HCT116 (cell line): ENCODE results near the gene EIF3I. TPM values are rescaled to one million over a fixed set of nuclear protein-coding genes. Genes with fewer than 3 reads are reported as not detected.

ENCODE experiments used
- ATAC-seq: fragments of 200-7000 bp; cut with Tn5 transposase; 2 replicates; pipeline ENCODE4 v1.9.1; 2020; ENCODE audit warnings: mild to moderate bottlenecking, moderate library complexity
- BruUV-seq: library from RNA; stranded (reverse); fragments of 400-500 nt; replicated peaks from 2 replicates; lab custom pipeline; 2021; lab: Mats Ljungman, UMichigan
- CTCF ChIA-PET: fragments of 300-600 bp; sonication (Branson Sonifier 250); formaldehyde crosslinking; loops from one replicate; lab custom pipeline; 2021; ENCODE audit warnings: antibody characterized with exemption; lab: Charles Lee
- POLR2A ChIA-PET: fragments of 300-600, 350-600 bp; sonication (Branson Sonifier 250); formaldehyde crosslinking; loops from one replicate; lab custom pipeline; 2021; ENCODE audit warnings: antibody characterized with exemption; lab: Charles Lee
- RAD21 ChIA-PET, 2 experiments: fragments of 300-600 bp; sonication (Branson Sonifier 250); formaldehyde crosslinking; loops; one replicate each; lab custom pipeline; 2023; ENCODE audit warnings: low total read pairs in 2 of 2; ENCODE audit not compliant: uncharacterized antibody in 2 of 2, unreplicated experiment in 2 of 2, low non-redundant PET in 1 of 2; lab: Charles Lee
- DNase-seq: peaks from one replicate; pipeline ENCODE4 v3.0.0-alpha.2; 2010; ENCODE audit warnings: low read depth, low spot score
- H2AFZ ChIP-seq: fragments of 200-600 bp; shearing (Covaris generic), sonication (generic); 2 replicates; pipeline ENCODE4 v1.6.1; 2017; ENCODE audit warnings: low read depth, mixed run types, mixed read lengths, antibody characterized with exemption, low read length; ENCODE audit not compliant: poor library complexity, severe bottlenecking
- H3K27ac ChIP-seq: 2 replicates; pipeline ENCODE4 v1.5.1; 2012; ENCODE audit warnings: low read depth, low read length
- H3K27me3 ChIP-seq: fragments of 200-600 bp; sonication (generic); 2 replicates; pipeline ENCODE4 v1.6.1; 2016; ENCODE audit warnings: mixed run types, low read length, mixed read lengths; ENCODE audit not compliant: insufficient read depth
- H3K36me3 ChIP-seq, 2 experiments: fragments of 200-500 bp in 1 of 2; fragments of 200-600 bp in 1 of 2; sonication (Bioruptor generic) in 1 of 2; sonication (generic) in 1 of 2; 2 replicates each; pipeline versions ENCODE4 v1.5.1 to v1.6.1; 2014 to 2016; ENCODE audit warnings: low read length in 2 of 2, inconsistent platforms in 1 of 2, mixed read lengths in 1 of 2, mixed run types in 1 of 2; ENCODE audit not compliant: insufficient read depth in 2 of 2, control insufficient read depth in 1 of 2
- H3K4me1 ChIP-seq, 2 experiments: fragments of 200-600 bp in 1 of 2; sonication (generic) in 1 of 2; 2 replicates each; pipeline versions ENCODE4 v1.5.1 to v1.6.1; 2012 to 2017; ENCODE audit warnings: low read length in 2 of 2, inconsistent platforms in 1 of 2, mild to moderate bottlenecking in 1 of 2, mixed read lengths in 1 of 2, mixed run types in 1 of 2, moderate library complexity in 1 of 2; ENCODE audit not compliant: insufficient read depth in 2 of 2, control insufficient read depth in 1 of 2
- H3K4me2 ChIP-seq: fragments of 200-600 bp; sonication (generic); 2 replicates; pipeline ENCODE4 v1.6.1; 2017; ENCODE audit warnings: mixed run types, low read length, mixed read lengths
- H3K4me3 ChIP-seq, 2 experiments: fragments of 200-600 bp in 1 of 2; sonication (generic) in 1 of 2; replicated peaks in 1 of 2; 2 replicates each; pipeline ENCODE4 v1.5.1; 2011 to 2016; ENCODE audit warnings: low read length in 2 of 2, control low read depth in 1 of 2, low read depth in 1 of 2, mild to moderate bottlenecking in 1 of 2, mixed read lengths in 1 of 2, mixed run types in 1 of 2
- H3K79me2 ChIP-seq: fragments of 200-600 bp; sonication (generic); 2 replicates; pipeline ENCODE4 v1.6.1; 2017; ENCODE audit warnings: mild to moderate bottlenecking, mixed run types, low read length, moderate library complexity, mixed read lengths; ENCODE audit not compliant: insufficient read depth
- H3K9ac ChIP-seq: fragments of 200-600 bp; sonication (generic); 2 replicates; pipeline ENCODE4 v1.6.1; 2016; ENCODE audit warnings: low read length, mixed read lengths
- H3K9me2 ChIP-seq: fragments of 200-600 bp; sonication (generic), shearing (Covaris generic); 2 replicates; pipeline ENCODE4 v1.6.1; 2017; ENCODE audit warnings: mixed run types, mild to moderate bottlenecking, moderate library complexity; ENCODE audit not compliant: insufficient read depth
- H3K9me3 ChIP-seq, 2 experiments: fragments of 200-500 bp in 1 of 2; fragments of 200-600 bp in 1 of 2; sonication (Bioruptor generic) in 1 of 2; sonication (generic) in 1 of 2; 2 replicates each; pipeline ENCODE4 v1.6.1; 2014 to 2017; ENCODE audit warnings: low read length in 2 of 2, mixed read lengths in 2 of 2, inconsistent platforms in 1 of 2, low read depth in 1 of 2, mild to moderate bottlenecking in 1 of 2, mixed run types in 1 of 2, moderate library complexity in 1 of 2; ENCODE audit not compliant: control insufficient read depth in 1 of 2, insufficient read depth in 1 of 2
- H4K20me1 ChIP-seq: fragments of 200-600 bp; sonication (generic), shearing (Covaris generic); 2 replicates; pipeline ENCODE4 v1.6.1; 2017; ENCODE audit warnings: mixed run types, mild to moderate bottlenecking, moderate library complexity; ENCODE audit not compliant: insufficient read depth
- ATF3 ChIP-seq: IDR thresholded peaks from 2 replicates; pipeline ENCODE4 v1.6.1; 2012
- CBX3 ChIP-seq: IDR thresholded peaks from 2 replicates; pipeline ENCODE4 v1.6.1; 2012; ENCODE audit warnings: low read depth
- CEBPB ChIP-seq: IDR thresholded peaks from 2 replicates; pipeline ENCODE4 v1.6.1; 2012; ENCODE audit warnings: low read depth
- CTCF ChIP-seq, 3 experiments: fragments of 200-600 bp in 1 of 3; sonication (generic) in 1 of 3; IDR thresholded peaks in 2 of 3; conservative IDR thresholded peaks in 1 of 3; 2 replicates each; pipeline ENCODE4 v1.5.1; 2012 to 2017; ENCODE audit warnings: low read depth in 2 of 3, low read length in 2 of 3, antibody characterized with exemption in 1 of 3, borderline replicate concordance in 1 of 3, control low read depth in 1 of 3, mild to moderate bottlenecking in 1 of 3, mixed read lengths in 1 of 3, mixed run types in 1 of 3, moderate library complexity in 1 of 3; ENCODE audit not compliant: insufficient read depth in 1 of 3
- ELF1 ChIP-seq: IDR thresholded peaks from 2 replicates; pipeline ENCODE4 v1.6.1; 2012; ENCODE audit warnings: low read depth, borderline replicate concordance
- EZH2 ChIP-seq: fragments of 200-600 bp; sonication (generic); IDR thresholded peaks from 2 replicates; pipeline ENCODE4 v1.6.1; 2017; ENCODE audit warnings: antibody characterized with exemption, mixed run types
- EZH2phosphoT487 ChIP-seq: fragments of 200-600 bp; IDR thresholded peaks from 2 replicates; pipeline ENCODE4 v1.6.1; 2018; ENCODE audit warnings: antibody characterized with exemption, borderline replicate concordance
- FOSL1 ChIP-seq: IDR thresholded peaks from 2 replicates; pipeline ENCODE4 v1.6.1; 2012; ENCODE audit warnings: low read depth
- MAX ChIP-seq: IDR thresholded peaks from 2 replicates; pipeline ENCODE4 v1.6.1; 2012
- POLR2A ChIP-seq: IDR thresholded peaks from 2 replicates; pipeline ENCODE4 v1.7.0; 2011; ENCODE audit warnings: borderline replicate concordance; ENCODE audit not compliant: insufficient read depth, insufficient read length; ENCODE audit errors: extremely low read depth
- POLR2AphosphoS5 ChIP-seq: IDR thresholded peaks from 2 replicates; pipeline ENCODE4 v1.6.1; 2011; ENCODE audit warnings: mild to moderate bottlenecking, low read depth, low read length, moderate library complexity
- REST ChIP-seq: IDR thresholded peaks from 2 replicates; pipeline ENCODE4 v1.6.1; 2012; ENCODE audit warnings: low read depth
- SIN3A ChIP-seq: IDR thresholded peaks from 2 replicates; pipeline ENCODE4 v1.6.1; 2012; ENCODE audit warnings: low read depth
- SRF ChIP-seq: IDR thresholded peaks from 2 replicates; pipeline ENCODE4 v1.6.1; 2012; ENCODE audit warnings: low read depth
- TCF7L2 ChIP-seq: IDR thresholded peaks from 2 replicates; pipeline ENCODE4 v1.7.0; 2011; ENCODE audit warnings: borderline replicate concordance, inconsistent platforms; ENCODE audit not compliant: insufficient read depth, insufficient read length; ENCODE audit errors: extremely low read depth
- YY1 ChIP-seq: IDR thresholded peaks from 2 replicates; pipeline ENCODE4 v1.6.1; 2011; ENCODE audit warnings: low read length, low read depth, moderate library complexity, mild to moderate bottlenecking; ENCODE audit not compliant: insufficient replicate concordance; ENCODE audit errors: extremely low read depth
- ZBTB33 ChIP-seq: IDR thresholded peaks from 2 replicates; pipeline ENCODE4 v1.6.1; 2011; ENCODE audit warnings: mild to moderate bottlenecking, low read length, moderate library complexity; ENCODE audit not compliant: insufficient replicate concordance; ENCODE audit errors: extremely low read depth
- ZFX ChIP-seq: fragments of 450-650 bp; IDR thresholded peaks from 2 replicates; pipeline ENCODE4 v1.6.1; 2017
- ZNF274 ChIP-seq: fragments of 200-500 bp; sonication (Bioruptor generic); IDR thresholded peaks from 2 replicates; pipeline ENCODE4 v1.6.1; 2014; ENCODE audit warnings: mild to moderate bottlenecking, low read depth, low read length, inconsistent platforms
- intact Hi-C: fragments of 100-400 bp; cut with micrococcal nuclease; formaldehyde crosslinking; loops from 2 replicates; pipeline ENCODE4 v1.10.0; 2022
- total RNA-seq: library from RNA; stranded (reverse); gene quantifications from one replicate; pipeline ENCODE4 v1.2.1, GENCODE V29; 2021; ENCODE audit not compliant: unreplicated experiment

The EIF3I gene
- total RNA-seq, 1 experiment from 2014 or later: 323 TPM

GRCh38 chr1:32272557-32273390 lies 50.6 kb downstream of the EIF3I start:
- DNase-seq (no peak), ATAC-seq (no peak)
- TF ChIP-seq ZNF274 (no peak), CBX3 (no peak), CTCF (IDR thresholded peaks at IDR 0.05 in 2 of 3, conservative IDR thresholded peaks at IDR 0.05 in 1 of 3; ENCODE audit: borderline replicate concordance in 1 of 3, insufficient read depth in 1 of 3, low read depth in 2 of 3, low read length in 2 of 3) (no peak), EZH2phosphoT487 (no peak), FOSL1 (no peak), POLR2A (no peak), ZFX (no peak), REST (no peak), TCF7L2 (no peak), CEBPB (no peak), ELF1 (no peak), ATF3 (no peak), SRF (no peak), EZH2 (no peak), MAX (no peak), ZBTB33 (no peak), POLR2AphosphoS5 (no peak), SIN3A (no peak), YY1 (no peak)
- BruUV-seq: no TSS peak
- no peaks in the 10 kb centered on the region for H3K36me3 ChIP-seq
- ChIA-PET POLR2A (no interaction called here), CTCF (no interaction called here), RAD21 (no interaction called here)
- no peak overlapping the region for H3K4me3 ChIP-seq
- H3K4me1 ChIP-seq: peaks cover 4 to 9% of the 10 kb centered on the region in 2 experiments; a peak in 2 of 4 replicates
- no peaks in the 10 kb centered on the region for H3K9me3 ChIP-seq
- H3K79me2 ChIP-seq: no peaks in the 10 kb centered on the region
- intact Hi-C loops: no loop called here
- H3K4me2 ChIP-seq: no peak overlapping the region
- no peaks in the 10 kb centered on the region for H4K20me1 ChIP-seq
- H2AFZ ChIP-seq: no peak overlapping the region
- no peaks in the 10 kb centered on the region for H3K9me2 ChIP-seq
- no peak overlapping the region for H3K9ac ChIP-seq
- no peak overlapping the region for H3K27ac ChIP-seq
- H3K27me3 ChIP-seq: no peaks in the 10 kb centered on the region
